ENCODE measurements around the gene NF1.
"Not testable (repeated sequence)": the region's sequence is repeated elsewhere in the genome, so short reads cannot be mapped to it uniquely, and the experiment has no call there.

DNA sequence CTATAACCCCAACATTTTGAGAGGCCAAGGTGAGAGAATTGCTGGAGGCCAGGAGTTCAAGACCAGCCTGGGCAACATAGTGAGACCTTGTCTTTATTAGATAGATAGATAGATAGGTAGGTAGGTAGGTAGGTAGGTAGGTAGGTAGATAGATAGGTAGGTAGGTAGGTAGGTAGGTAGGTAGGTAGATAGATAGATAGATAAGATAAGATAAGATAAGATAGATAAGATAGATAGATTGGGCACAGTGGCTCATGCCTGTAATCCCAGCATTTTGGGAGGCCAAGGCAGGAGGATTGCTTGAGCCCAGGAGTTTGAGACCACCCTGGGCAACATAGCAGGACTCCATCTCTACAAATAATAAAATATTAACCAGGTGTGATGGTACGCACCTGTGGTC, 168.1 kb downstream of the NF1 start:
- TF ChIP-seq, protein P1, sequence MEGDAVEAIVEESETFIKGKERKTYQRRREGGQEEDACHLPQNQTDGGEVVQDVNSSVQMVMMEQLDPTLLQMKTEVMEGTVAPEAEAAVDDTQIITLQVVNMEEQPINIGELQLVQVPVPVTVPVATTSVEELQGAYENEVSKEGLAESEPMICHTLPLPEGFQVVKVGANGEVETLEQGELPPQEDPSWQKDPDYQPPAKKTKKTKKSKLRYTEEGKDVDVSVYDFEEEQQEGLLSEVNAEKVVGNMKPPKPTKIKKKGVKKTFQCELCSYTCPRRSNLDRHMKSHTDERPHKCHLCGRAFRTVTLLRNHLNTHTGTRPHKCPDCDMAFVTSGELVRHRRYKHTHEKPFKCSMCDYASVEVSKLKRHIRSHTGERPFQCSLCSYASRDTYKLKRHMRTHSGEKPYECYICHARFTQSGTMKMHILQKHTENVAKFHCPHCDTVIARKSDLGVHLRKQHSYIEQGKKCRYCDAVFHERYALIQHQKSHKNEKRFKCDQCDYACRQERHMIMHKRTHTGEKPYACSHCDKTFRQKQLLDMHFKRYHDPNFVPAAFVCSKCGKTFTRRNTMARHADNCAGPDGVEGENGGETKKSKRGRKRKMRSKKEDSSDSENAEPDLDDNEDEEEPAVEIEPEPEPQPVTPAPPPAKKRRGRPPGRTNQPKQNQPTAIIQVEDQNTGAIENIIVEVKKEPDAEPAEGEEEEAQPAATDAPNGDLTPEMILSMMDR (IDR thresholded peaks at IDR 0.05), result not testable (repeated sequence)
- TF ChIP-seq POLR2A (IDR thresholded peaks at IDR 0.05), result not testable (repeated sequence)
